HG03520 (cell line): ENCODE data around the gene TRAF3.

Experiments used
- ATAC-seq: cut with Tn5 transposase; IDR thresholded peaks from one replicate; pipeline ENCODE4 v1.9.1; 2021; ENCODE audit warnings: mild to moderate bottlenecking, moderate library complexity; ENCODE audit not compliant: unreplicated experiment

The TRAF3 gene

GRCh38 chr14:102905116-102906108 lies 128.2 kb downstream of the TRAF3 start:
- ATAC-seq, result no peak

- no peak for ATAC-seq
Measured at GRCh38 chr14:102906616-102907302, 129.5 kb downstream of the TRAF3 start.

GRCh38 chr14:102907303-102907844 lies 130.1 kb downstream of the TRAF3 start:
- no peak for ATAC-seq

GRCh38 chr14:102907980-102908730 lies 130.9 kb downstream of the TRAF3 start:
- ATAC-seq, result no peak

- ATAC-seq, result no peak
Measured at GRCh38 chr14:102908766-102909455, 131.7 kb downstream of the TRAF3 start.

- ATAC-seq, result no peak
Measured at GRCh38 chr14:102909462-102909861, 132.2 kb downstream of the TRAF3 start.

GRCh38 chr14:102909911-102910310 lies 132.7 kb downstream of the TRAF3 start:
- no peak for ATAC-seq

- ATAC-seq, result no peak
Measured at GRCh38 chr14:102910442-102910841, 133.2 kb downstream of the TRAF3 start.

- no peak for ATAC-seq
Measured at GRCh38 chr14:102911541-102911951, 134.3 kb downstream of the TRAF3 start.

GRCh38 chr14:102911991-102912761 lies 134.9 kb downstream of the TRAF3 start:
- ATAC-seq, result no peak

- ATAC-seq, result no peak
Measured at GRCh38 chr14:102913341-102914211, 136.3 kb downstream of the TRAF3 start.

GRCh38 chr14:102914474-102915291 lies 137.4 kb downstream of the TRAF3 start:
- no peak for ATAC-seq

- no peak for ATAC-seq
Measured at GRCh38 chr14:102915292-102916110, 138.3 kb downstream of the TRAF3 start.

- no peak for ATAC-seq
Measured at GRCh38 chr14:102916347-102917055, 139.3 kb downstream of the TRAF3 start.

GRCh38 chr14:102917056-102917385 lies 139.8 kb downstream of the TRAF3 start:
- no peak for ATAC-seq

- ATAC-seq, result no peak
Measured at GRCh38 chr14:102917469-102918211, 140.4 kb downstream of the TRAF3 start.
